Stimulated activated CD4-positive, alpha-beta T cell treated with anti-CD3 and anti-CD28 coated beads, Interleukin-4, amount 100 ng/mL, for 4 hours (primary cell): ENCODE measurements around the gene COG4.
"Not testable (repeated sequence)": the region's sequence is repeated elsewhere in the genome, so short reads cannot be mapped to it uniquely, and the experiment has no call there.

ENCODE experiments used
- DNase-seq, 2 experiments: peaks; one replicate each; pipeline ENCODE4 v3.0.0-alpha.2; 2020

Gene COG4

GRCh38 chr16:70453892-70454221 lies 69.5 kb downstream of the COG4 start:
- no peak for DNase-seq

GRCh38 chr16:70453117-70453891 lies 70.0 kb downstream of the COG4 start:
- DNase-seq, result no peak

- not testable (repeated sequence) for DNase-seq
These were observed 72.4 kb downstream of the COG4 start for GRCh38 chr16:70451004-70451340.

- DNase-seq, result not testable (repeated sequence)
These were observed 73.0 kb downstream of the COG4 start for GRCh38 chr16:70450142-70451003.

GRCh38 chr16:70448075-70448474 lies 75.3 kb downstream of the COG4 start:
- DNase-seq, result no peak

GRCh38 chr16:70444249-70445063 lies 78.9 kb downstream of the COG4 start:
- DNase-seq, result no peak

GRCh38 chr16:70442344-70442743 lies 81.0 kb downstream of the COG4 start:
- DNase-seq, result no peak

- no peak for DNase-seq
These were observed 81.9 kb downstream of the COG4 start for GRCh38 chr16:70441406-70441990.

GRCh38 chr16:70440009-70440692 lies 83.2 kb downstream of the COG4 start:
- no peak for DNase-seq

- DNase-seq, result peak; percentile 92 to 94
These were observed 84.1 kb downstream of the COG4 start, which contains the start of gene ST3GAL2 for GRCh38 chr16:70438969-70439862. TSS of gene ST3GAL2 (minus strand) at chr16:70439100. CDS start at chr16:70398530, 40,570 bp downstream.

- no peak for DNase-seq
These were observed 84.8 kb downstream of the COG4 start for GRCh38 chr16:70438585-70438968.

- DNase-seq, result peak in 1 of 2 experiments; percentile 9
These were observed 85.5 kb downstream of the COG4 start for GRCh38 chr16:70437582-70438557.

GRCh38 chr16:70437017-70437581 lies 86.3 kb downstream of the COG4 start:
- no peak for DNase-seq

- DNase-seq, result no peak
These were observed 88.7 kb downstream of the COG4 start for GRCh38 chr16:70434484-70435260.

GRCh38 chr16:70433458-70434103 lies 89.8 kb downstream of the COG4 start:
- no peak for DNase-seq

- DNase-seq, result no peak
These were observed 90.5 kb downstream of the COG4 start for GRCh38 chr16:70432723-70433457.

GRCh38 chr16:70432356-70432722 lies 91.0 kb downstream of the COG4 start:
- DNase-seq, result no peak
